Kidney tubule cell (primary cell): Measurements from ENCODE around the gene P2RY10.
"Not testable (repeated sequence)": the region's sequence is repeated elsewhere in the genome, so short reads cannot be mapped to it uniquely, and the experiment has no call there.

Experiments used
- DNase-seq: peaks from one replicate; pipeline ENCODE4 v3.0.0-alpha.2; 2018; ENCODE audit warnings: low spot score

Gene P2RY10, protein sequence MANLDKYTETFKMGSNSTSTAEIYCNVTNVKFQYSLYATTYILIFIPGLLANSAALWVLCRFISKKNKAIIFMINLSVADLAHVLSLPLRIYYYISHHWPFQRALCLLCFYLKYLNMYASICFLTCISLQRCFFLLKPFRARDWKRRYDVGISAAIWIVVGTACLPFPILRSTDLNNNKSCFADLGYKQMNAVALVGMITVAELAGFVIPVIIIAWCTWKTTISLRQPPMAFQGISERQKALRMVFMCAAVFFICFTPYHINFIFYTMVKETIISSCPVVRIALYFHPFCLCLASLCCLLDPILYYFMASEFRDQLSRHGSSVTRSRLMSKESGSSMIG

DNA sequence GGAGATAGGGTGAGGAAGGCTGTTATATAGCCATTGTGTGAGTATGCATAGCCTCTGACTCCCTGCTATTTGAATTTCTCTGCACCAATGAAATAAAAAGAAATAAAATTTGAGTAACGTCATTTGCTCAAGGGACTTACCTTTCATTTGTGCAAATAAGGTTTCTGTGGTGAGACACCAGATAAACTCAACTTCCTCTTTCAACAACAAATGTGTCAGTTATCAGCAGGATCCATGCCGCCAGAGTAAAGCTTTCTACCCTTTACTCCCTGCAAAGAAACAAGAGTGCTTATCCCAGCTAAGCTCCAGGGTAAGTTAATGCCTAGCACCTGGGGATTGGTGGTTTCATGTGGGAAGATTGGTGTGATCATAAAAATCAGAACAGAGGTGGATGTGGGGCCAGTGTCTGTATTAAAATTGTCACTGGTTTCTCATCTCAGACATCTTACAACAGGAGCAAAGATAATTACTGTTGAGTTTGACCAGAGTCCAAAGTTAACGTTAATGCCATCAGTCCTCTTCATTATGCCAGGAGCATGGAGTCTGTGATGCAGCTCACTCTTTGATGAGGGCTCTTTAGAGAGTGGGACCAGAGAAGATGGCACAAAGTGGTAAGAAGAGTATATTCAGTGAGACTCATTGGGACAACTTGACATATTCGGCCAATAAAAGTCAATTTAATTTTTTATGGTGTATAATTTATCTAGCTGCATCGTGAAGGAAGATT is at the start of gene P2RY10:
Gene P2RY10 (plus strand): TSS at position 206 of the 727 bp plus-strand sequence. CDS start 15,130 bp downstream, outside the sequence.
- no peak for DNase-seq

DNA sequence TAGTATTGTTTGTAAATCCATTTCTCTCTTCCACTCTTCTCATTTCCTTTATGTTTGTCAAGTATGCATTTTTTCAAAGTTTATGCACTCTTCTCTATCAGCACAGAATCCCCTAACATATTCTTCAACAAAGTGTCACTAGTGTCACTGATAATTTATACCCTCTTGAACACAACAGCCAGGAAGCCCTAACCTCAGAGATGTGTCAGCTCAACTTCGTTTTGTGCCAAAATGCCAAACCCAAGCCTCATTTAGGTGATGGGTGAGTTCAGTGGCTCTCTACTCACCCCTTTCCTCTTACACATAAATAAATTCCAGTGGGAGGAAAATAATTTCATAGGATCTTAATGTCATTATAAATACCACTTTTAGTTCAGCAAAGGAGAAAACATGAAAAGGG is 22.4 kb upstream of the P2RY10 start:
- DNase-seq, result no peak

DNA sequence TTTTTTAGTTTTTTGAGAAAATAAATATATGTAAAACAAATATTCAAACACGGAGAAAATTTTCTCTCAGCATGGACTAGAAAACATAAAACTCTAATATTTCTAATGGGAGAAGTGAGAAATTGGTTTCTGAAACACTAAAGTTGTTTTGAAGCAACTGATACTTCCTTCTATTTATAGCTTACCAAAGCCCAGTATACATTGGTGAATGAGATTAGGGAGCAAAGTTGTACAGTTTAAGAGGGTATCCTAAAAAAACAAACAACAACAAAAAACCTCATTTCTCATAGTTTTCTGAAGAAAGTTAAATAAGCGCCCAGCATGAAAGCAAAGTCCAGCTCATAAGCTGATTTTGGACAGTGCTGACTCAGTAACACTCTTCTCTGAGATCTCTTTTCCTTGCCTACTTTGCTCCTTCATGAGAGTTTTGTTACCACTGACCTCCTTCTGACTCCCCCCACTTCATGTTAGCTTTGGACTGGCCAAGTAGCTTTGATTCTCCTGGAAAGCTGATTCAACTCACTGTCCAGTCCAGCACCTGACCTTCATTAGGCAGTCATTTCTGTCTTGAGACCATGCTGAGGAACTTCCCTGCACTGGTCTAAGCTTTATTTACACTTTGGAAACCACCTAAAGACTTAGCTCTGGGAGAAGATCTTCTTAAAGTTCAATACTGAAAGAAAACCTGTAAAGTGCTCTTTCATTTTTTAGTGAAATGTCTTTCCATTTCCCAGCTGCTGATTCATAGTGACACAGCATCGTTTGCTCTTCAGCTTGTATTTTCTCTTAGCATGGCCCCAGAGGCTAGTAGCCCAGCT is 21.8 kb upstream of the P2RY10 start:
- no peak for DNase-seq

DNA sequence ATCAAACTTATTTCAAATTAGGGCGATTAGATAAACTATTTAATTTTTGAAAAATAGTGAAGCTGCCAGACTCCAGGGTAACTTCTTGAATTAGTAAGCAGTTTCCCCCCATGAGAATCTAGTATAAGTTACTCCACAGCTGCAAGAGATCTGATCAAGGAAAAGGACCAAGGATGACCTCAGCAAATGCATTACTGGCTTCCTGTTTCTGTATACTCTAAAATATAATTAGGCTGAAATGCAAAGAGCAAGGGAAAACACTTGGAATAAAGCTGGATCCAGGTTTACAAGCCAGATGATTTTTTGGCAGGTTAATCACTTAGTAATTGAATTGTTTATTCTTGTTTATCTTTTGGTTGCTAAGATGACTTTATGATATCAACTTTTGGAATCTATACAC is 13.4 kb upstream of the P2RY10 start:
- no peak for DNase-seq

DNA sequence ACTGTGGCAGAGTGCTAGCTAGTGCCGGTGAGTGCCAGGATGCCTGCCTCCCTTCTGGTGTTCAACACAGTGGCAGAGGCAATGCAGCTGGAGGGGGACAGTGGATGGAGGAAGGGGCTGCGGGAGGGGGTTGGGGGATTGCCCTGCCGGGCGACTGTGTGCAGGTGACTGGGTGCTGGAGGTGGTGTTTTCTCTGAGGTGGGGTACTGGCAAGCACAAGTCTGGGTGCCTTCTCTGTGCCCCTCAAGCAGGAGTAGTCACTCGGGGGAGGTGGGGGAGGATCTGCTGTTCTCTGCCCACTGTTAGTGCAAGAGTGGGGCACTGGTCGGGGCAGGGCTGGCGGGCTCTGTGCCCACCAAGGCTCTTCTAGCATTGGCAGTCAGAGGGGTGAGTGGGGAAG is 10.3 kb upstream of the P2RY10 start:
- DNase-seq, result no peak

DNA sequence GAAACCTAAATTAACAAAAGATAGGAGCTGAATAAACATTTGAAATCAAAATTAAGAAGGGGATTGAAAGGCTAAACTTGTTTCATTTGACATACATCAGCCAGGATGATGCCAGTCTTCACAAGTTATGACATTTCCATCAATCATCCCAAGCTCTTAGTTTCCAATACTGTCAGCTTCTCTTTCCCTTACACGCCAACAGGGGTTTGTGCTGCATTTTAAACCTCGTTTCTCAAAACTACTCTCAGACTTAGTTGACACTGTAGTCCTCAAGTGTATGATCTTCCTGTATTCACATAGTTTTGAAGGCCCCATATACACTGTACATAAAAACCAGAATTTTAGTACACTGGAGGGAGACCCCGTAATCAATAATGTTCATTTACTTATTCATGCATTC is 840 bp upstream of the P2RY10 start:
- DNase-seq, result no peak

DNA sequence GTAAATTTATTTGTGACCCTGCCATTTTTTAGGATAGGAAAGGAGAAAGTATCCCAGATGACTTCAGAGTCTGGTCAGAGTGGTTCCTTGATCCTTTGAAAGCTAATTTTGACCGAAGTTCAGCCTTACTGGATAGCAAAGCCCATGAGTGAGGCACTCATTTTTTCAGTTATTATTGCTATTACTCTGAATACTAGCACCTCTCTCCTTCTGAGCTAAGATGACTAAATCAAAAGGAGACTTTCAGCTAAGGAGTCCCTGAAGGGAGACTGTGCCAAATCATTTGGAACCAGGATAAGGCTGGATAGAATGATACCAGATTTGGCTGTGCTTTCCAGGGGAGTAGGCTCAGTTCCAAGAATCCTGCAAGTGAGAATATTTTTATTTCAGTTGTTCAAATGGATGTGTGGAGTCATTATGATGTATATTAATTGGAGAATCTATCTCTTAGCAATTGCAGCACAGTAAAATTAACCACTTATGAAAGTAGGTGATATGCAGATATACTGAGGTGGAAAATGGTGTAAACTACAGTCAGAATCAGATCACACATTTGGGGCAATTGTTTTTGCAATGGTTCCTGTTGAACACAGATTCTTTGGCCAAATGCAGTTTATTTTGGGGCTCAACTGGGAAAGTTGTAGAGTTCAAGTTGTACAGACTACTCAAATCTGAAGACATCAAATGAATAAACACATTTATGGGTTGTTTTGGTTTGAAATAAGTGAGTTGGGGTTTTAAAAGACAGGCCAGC is 1.2 kb downstream of the P2RY10 start:
- no peak for DNase-seq

DNA sequence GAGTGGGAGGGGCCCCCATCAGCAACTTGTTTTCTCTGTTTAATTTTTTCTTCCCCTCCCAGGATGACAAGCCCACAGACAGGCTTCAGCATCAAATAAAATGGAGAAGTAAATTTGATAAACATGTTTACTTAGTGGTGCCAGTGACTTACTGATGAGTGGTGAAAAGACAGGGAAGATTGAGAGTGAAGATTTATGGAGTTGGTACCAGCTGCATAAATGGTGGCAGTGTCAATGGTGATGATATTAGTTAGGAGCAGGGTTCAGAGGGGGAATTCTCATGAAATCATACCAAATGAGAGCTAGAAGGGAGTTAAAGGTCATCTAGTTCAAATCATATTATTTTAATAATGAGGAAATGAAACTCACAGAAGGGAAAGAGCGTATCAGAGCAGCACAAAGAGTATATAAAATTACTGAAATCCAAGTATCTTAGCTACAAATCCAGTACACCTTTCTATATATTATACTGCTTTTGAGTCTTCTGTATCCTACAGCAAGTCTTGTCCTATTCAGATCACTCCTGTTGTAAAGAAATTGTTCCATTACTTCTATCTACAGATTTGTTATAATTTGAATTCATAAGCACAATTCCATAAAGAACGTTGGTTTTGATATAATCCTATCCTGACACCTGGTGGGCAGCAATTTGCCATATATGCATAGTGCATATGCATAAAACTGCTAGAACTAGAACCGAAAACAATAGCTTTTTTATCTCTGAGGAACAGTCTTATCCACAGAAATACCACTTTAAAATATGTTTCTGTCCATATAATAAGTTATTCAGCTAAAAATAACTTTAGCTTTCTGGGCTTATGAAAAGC is 5.0 kb downstream of the P2RY10 start:
- DNase-seq, result no peak

DNA sequence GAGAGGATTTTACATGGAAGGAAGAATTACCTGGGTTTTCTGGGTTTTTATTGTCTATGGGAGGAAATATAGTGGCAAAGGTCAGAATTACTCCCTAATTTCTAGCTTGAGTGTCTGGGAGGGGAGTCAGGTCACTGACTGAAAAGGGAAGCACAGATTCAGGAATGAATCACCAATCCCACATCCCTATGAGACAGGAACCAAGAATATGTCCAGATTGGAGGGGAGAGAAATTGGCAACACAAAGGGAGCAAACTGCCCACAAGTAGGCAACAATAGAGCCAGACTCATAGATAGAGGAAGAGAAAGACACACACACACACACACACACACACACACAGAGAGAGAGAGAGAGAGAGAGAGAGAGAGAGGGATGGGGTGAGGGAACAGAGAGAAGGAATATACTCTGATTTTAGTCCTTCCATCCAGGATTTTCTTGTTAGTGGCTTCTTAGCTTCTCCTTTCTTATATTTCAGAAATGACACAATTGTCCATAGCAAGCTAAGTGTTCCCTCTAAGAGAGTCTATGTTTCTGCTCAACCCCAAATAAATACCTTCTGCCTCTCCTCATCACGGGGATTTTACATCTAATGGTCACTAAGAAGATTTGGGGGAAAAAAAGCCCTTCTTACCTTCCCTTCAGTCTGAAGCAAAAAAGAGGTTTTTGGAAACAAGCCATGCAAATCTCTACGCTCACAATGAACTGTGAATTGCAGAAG is 12.0 kb downstream of the P2RY10 start:
- DNase-seq, result no peak

DNA sequence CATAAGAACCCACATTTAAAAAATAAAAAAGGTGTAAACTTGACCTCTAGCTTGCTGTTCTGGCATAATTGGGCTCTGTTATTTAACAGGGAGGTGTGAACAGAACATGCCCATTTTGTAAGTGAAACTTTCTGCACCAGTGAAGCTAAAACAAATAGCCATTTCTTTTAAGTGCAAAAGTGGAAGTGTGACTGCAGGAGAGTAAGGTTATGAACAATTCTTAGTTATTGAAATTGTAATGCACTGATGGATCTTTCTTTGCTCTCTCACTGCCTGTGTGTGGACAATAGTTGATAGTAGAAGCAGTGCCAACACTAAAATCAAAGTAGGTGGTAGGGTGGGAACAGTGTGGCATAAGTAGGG is 12.6 kb downstream of the P2RY10 start:
- DNase-seq, result no peak

DNA sequence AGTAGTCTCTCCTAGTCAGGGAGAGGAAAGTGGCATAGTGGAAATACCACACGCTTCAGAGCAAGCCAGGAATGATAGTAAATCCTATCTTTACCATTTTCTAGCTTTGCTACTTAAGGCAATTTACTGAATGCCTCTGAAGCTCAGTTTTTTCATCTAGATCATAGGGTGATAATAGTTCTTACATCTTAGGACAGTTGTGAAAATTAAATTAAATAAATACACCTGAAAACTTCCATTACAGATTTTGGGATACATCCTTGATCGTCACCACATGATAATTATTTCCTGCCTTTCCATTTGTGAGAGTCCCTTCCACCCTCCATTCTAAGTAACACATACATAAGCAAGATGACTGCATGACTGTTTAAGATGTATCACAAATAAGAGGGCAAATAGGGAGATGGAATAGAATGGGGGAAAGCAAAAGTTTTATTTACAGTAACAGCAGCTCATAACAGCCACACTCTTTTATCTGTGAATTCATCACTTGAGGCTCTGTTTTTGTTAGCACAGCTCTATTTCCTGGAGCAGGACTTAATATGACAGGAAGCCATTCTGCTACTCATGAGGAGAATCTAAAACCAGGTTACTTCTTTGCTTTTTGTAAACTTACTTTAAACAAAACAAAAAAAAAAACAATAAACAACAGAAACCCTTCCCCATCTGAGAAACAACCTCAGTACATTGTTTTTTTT is 13.4 kb downstream of the P2RY10 start:
- DNase-seq, result no peak

DNA sequence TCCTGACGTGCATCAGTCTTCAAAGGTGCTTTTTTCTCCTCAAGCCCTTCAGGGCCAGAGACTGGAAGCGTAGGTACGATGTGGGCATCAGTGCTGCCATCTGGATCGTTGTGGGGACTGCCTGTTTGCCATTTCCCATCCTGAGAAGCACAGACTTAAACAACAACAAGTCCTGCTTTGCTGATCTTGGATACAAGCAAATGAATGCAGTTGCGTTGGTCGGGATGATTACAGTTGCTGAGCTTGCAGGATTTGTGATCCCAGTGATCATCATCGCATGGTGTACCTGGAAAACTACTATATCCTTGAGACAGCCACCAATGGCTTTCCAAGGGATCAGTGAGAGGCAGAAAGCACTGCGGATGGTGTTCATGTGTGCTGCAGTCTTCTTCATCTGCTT is 15.7 kb downstream of the P2RY10 start:
- no peak for DNase-seq

DNA sequence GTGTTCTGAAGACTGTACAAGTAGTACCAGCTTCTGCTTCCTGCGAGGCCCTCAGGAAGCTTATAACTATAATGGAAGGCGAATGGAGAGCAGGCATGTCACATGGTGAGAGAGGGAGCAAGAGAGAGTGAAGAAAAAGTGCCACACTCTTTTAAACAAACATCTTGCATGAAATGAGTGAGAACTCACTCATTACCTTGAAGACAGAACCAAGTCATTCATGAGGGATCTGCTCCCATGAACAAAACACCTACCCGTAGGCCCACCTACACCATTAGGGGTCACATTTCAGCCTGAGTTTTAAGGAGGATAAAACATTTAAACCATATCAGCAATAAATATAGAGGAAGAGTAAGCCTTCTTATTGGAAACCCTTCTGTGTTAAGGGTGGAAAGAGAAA is 19.4 kb downstream of the P2RY10 start:
- DNase-seq, result no peak

DNA sequence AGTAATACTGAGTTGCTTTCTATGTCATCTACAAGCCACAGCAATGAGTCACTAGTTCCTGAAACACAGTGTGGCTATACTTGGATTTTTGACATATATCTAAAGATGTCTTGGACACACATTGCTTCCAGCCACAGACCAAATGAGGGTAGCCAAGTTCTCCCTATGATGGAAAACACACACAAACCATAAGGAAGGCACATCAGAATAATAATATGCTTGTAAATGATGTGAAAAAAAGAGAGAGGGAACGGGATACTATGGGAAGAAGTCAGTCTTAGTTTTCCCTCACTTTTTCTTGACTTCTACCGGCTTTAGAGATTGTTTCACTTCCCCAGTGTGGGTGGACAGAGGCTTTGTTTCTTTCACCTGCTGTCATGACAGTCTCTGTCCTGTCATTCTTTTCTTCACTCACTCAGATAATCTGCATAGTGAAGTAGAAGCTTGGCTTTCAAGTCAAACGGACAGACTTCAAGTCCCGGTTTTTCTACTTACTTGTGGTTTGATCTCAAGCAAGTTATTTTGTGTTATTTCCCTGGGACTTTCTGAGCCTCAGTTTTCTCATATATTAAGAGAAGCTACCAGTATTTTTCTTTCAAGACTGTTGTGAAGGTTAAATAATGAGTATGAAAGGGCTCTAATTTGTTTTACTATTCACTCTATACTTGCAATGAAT is 34.7 kb downstream of the P2RY10 start:
- DNase-seq, result no peak

DNA sequence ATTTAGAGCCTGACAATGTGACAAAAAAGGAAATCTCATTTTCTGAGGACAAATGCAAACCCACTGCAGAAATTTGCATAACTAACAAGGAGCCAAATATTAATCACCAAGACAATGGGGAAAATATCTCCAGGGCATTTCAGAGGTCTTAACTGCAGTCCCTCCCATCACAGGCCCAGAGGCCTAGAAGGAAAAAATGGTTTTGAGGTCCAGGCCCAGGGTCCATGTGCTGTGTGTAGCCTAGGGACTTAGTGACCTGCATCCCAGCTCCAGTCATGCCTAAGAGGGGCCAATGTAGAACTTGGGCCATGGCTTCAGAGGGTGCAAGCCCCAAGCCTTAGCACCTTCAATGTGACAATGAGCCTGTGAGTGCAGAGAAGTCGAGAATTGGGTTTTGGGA is 44.2 kb downstream of the P2RY10 start:
- DNase-seq, result no peak

DNA sequence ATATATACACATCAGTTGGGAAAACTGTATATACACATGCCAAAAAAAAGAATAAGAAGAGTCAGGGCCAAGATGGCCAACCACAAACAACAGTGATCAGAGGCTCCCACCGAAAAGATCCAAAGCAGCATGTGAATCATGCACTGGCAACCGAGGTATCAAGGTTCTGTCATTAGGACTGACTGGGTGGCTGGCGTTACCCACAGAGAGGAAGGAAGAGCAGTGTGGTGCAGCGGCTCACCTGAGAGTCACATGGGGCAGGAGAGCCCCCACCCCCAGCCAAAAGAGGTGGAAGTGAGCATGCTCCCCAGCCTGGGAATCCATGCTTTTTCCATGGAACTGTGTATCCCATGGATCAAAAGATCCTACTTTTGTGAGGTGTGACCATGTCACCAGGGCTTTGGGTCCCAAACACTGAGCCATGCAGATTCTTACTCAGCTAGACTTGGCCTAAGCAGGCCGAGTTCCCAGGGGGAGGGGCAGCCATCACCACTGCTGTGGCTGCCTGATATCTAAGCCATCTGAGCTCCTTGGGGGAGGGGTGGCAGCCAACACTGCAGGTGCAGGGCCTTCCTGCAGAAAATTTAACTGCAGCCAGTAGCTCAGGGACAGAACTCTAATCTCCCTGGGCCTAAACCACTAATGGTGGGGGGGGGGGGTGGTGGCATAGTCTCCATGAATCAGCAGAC is 52.8 kb downstream of the P2RY10 start:
- DNase-seq, result no peak

DNA sequence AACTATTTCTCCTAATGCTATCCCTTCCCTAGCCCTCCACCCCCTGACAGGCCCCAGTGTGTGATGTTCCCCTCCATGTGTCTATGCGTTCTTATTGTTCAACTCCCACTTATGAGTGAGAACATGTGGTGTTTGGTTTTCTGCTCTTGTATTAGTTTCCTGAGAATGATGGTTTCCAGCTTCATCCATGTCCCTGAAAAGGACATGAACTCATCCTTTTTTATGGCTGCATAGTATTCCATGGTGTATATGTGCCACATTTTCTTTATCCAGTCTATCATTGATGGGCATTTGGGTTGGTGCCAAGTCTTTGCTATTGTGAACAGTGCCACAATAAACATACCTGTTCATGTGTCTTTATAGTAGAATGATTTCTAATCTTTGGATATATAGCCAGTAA is 62.3 kb downstream of the P2RY10 start:
- DNase-seq, result not testable (repeated sequence)
